HepG2 (cell line): Measurements from ENCODE around the gene CRKL. TPM values are rescaled to one million over a fixed set of nuclear protein-coding genes. Genes with fewer than 3 reads are reported as not detected.

Experiments
- ETS1 ChIP-seq: sonication (generic); formaldehyde crosslinking; IDR thresholded peaks from 2 replicates; pipeline ENCODE4 v1.4.0; 2020; ENCODE audit warnings: missing genetic modification reagents
- GTF2F1 ChIP-seq: fragments of 150-350 bp; IDR thresholded peaks from 2 replicates; pipeline ENCODE4 v1.6.1; 2014; ENCODE audit warnings: low read length
- HNF4A ChIP-seq: sonication (generic); formaldehyde crosslinking; IDR thresholded peaks from 2 replicates; pipeline ENCODE4 v1.4.0; 2020; ENCODE audit warnings: missing genetic modification reagents
- KLF16 ChIP-seq, 2 experiments: sonication (generic) in 1 of 2; formaldehyde crosslinking in 1 of 2; IDR thresholded peaks; 2 replicates each; pipeline versions ENCODE4 v1.6.1 to v1.8.0; 2016 to 2023; ENCODE audit warnings: missing genetic modification reagents in 2 of 2, missing compliant biosample characterization in 1 of 2
- LBX2 ChIP-seq: sonication (generic); formaldehyde crosslinking; IDR thresholded peaks from 2 replicates; pipeline ENCODE4 v1.5.0; 2020; ENCODE audit warnings: missing genetic modification reagents, mild to moderate bottlenecking, borderline replicate concordance
- MEF2D ChIP-seq: sonication (generic); formaldehyde crosslinking; IDR thresholded peaks from 2 replicates; pipeline ENCODE4 v1.5.1; 2020; ENCODE audit warnings: mild to moderate bottlenecking, missing genetic modification reagents
- NKX3-1 ChIP-seq: sonication (generic); formaldehyde crosslinking; IDR thresholded peaks from 2 replicates; pipeline ENCODE4 v1.5.0; 2020; ENCODE audit warnings: missing genetic modification reagents
- NONO ChIP-seq, 2 experiments: fragments of 450-650 bp in 1 of 2; sonication (generic) in 1 of 2; formaldehyde crosslinking in 1 of 2; IDR thresholded peaks in 1 of 2; conservative IDR thresholded peaks in 1 of 2; 2 replicates each; pipeline versions ENCODE4 v1.6.1 to v1.8.0; 2017 to 2022; ENCODE audit warnings: mild to moderate bottlenecking in 1 of 2, missing genetic modification reagents in 1 of 2, moderate library complexity in 1 of 2
- NPAS2 ChIP-seq: sonication (generic); formaldehyde crosslinking; IDR thresholded peaks from 2 replicates; pipeline ENCODE4 v1.8.0; 2022; ENCODE audit warnings: mild to moderate bottlenecking, missing genetic modification reagents, borderline replicate concordance
- NR2F2 ChIP-seq: IDR thresholded peaks from 2 replicates; pipeline ENCODE4 v1.6.1; 2012; ENCODE audit warnings: low read depth, inconsistent platforms, borderline replicate concordance
- RXRA ChIP-seq: sonication (generic); formaldehyde crosslinking; IDR thresholded peaks from 2 replicates; pipeline ENCODE4 v1.5.1; 2020; ENCODE audit warnings: missing genetic modification reagents
- SMC3 ChIP-seq: IDR thresholded peaks from 2 replicates; pipeline ENCODE4 v1.6.1; 2011; ENCODE audit warnings: low read length, improper control_type of control experiment
- SP1 ChIP-seq, 2 experiments: fragments of 450-650 bp in 1 of 2; sonication (generic) in 1 of 2; formaldehyde crosslinking in 1 of 2; IDR thresholded peaks; 2 replicates each; pipeline versions ENCODE4 v1.4.0 to v1.6.1; 2016 to 2020; ENCODE audit warnings: missing genetic modification reagents in 1 of 2
- TEAD3 ChIP-seq: optimal IDR thresholded peaks from 2 replicates; pipeline ENCODE3; 2016; ENCODE audit warnings: borderline replicate concordance
- ZBTB7B ChIP-seq: sonication (generic); formaldehyde crosslinking; IDR thresholded peaks from 2 replicates; pipeline ENCODE4 v1.4.0; 2020; ENCODE audit warnings: missing genetic modification reagents
- ZFX ChIP-seq: sonication (generic); formaldehyde crosslinking; IDR thresholded peaks from 2 replicates; pipeline ENCODE4 v1.4.0; 2020; ENCODE audit warnings: mild to moderate bottlenecking, low read depth, missing genetic modification reagents, moderate library complexity
- ZNF44 ChIP-seq: sonication (generic); formaldehyde crosslinking; IDR thresholded peaks from 2 replicates; pipeline ENCODE4 v1.5.1; 2020; ENCODE audit warnings: mild to moderate bottlenecking, missing genetic modification reagents
- ZNF570 ChIP-seq: sonication (generic); formaldehyde crosslinking; IDR thresholded peaks from 2 replicates; pipeline ENCODE4 v1.4.0; 2020; ENCODE audit warnings: mild to moderate bottlenecking, missing genetic modification reagents, borderline replicate concordance
- ZNF800 ChIP-seq: sonication (generic); formaldehyde crosslinking; IDR thresholded peaks from 2 replicates; pipeline ENCODE4 v1.4.0; 2020; ENCODE audit warnings: missing genetic modification reagents
- polyA plus RNA-seq, 8 experiments: library from polyadenylated mRNA; depleted of rRNA in 3 of 8; stranded (reverse) in 7 of 8; unstranded in 1 of 8; fragments of >200 nt; fragmentation: Illumina TruSeq in 4 of 8; extraction: Trizol in 4 of 8; gene quantifications; 2 replicates each; pipeline versions ENCODE4 v1.2.1 to v1.2.3, GENCODE V29; 2011 to 2016; ENCODE audit warnings: low read depth in 4 of 8, missing spikeins in 1 of 8, mixed read lengths in 1 of 8; ENCODE audit not compliant: insufficient read depth in 1 of 8
- total RNA-seq, 5 experiments: library from RNA; depleted of rRNA; stranded (reverse); fragments of >200 nt; fragmentation: Illumina TruSeq; extraction: Trizol; gene quantifications; 2 replicates each; pipeline ENCODE4 v1.2.3, GENCODE V29; 2016; ENCODE audit warnings: low read depth in 1 of 5
- TF ChIP-seq, protein P1 (sequence below), 2 experiments: sonication (generic) in 1 of 2; formaldehyde crosslinking in 1 of 2; IDR thresholded peaks; 2 replicates each; pipeline versions ENCODE4 v1.5.1 to v1.6.1; 2011 to 2020; ENCODE audit warnings: borderline replicate concordance in 1 of 2, low read depth in 1 of 2, low read length in 1 of 2, mild to moderate bottlenecking in 1 of 2, missing genetic modification reagents in 1 of 2, moderate library complexity in 1 of 2
- TF ChIP-seq, protein P2 (sequence below): IDR thresholded peaks from 2 replicates; pipeline ENCODE4 v1.6.1; 2016; ENCODE audit warnings: mild to moderate bottlenecking, missing biosample characterization, missing genetic modification reagents

Gene CRKL
- total and polyA plus RNA-seq, 2 of the 13 experiments (the other 11 are each of a cell fraction or from before 2014, with no cell fraction given): 37.4 to 60.6 TPM

DNA sequence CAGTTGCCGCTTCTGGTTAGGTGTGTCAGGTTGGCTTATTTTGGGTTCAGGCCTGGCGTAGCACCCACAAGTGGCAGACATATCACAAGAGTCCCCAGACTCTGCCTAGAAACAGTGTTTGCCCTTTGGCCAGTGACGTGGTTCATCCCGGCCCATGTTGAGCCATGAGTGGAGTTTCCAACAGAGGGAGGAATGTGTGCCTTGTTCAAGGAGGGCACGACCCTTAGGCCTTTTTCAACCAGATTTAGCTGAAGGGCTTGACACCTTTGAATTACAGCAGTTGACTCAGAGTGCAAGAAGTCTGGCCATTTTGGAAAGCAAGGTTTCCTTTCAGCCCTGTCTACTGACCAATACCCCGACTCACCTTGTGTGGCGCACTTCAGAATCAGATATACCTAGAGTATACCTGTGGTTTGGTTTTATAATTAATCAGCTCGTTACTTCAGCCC lies 34.7 kb downstream of the CRKL start (continued):
- TF ChIP-seq ETS1 (CRISPR knock-in tag): 0 out of 2 replicates have a peak, but pooled peaks have one; percentile 72
- TF ChIP-seq SP1 (IDR thresholded peaks at IDR 0.05): no peak
- TF ChIP-seq SP1 (CRISPR knock-in tag; IDR thresholded peaks at IDR 0.05): 0 out of 2 replicates have a peak, but pooled peaks have one; percentile 8
- TF ChIP-seq HNF4A: peak; percentile 69
- no peak for TF ChIP-seq KLF16 (CRISPR knock-in tag; IDR thresholded peaks at IDR 0.05)
- TF ChIP-seq SMC3: 0 out of 2 replicates have a peak, but pooled peaks have one; percentile 11
- TF ChIP-seq, protein P1, sequence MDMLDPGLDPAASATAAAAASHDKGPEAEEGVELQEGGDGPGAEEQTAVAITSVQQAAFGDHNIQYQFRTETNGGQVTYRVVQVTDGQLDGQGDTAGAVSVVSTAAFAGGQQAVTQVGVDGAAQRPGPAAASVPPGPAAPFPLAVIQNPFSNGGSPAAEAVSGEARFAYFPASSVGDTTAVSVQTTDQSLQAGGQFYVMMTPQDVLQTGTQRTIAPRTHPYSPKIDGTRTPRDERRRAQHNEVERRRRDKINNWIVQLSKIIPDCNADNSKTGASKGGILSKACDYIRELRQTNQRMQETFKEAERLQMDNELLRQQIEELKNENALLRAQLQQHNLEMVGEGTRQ (IDR thresholded peaks at IDR 0.05; ENCODE audit: low read depth, low read length): no peak
- TF ChIP-seq, protein P1 (CRISPR knock-in tag; IDR thresholded peaks at IDR 0.05; ENCODE audit: borderline replicate concordance): no peak
- no peak for TF ChIP-seq ZNF570 (CRISPR knock-in tag)
- 0 out of 2 replicates have a peak, but pooled peaks have one; percentile 32 for TF ChIP-seq NPAS2 (CRISPR knock-in tag)
- TF ChIP-seq RXRA: peak; percentile 38; the same call in 1 of the 2 replicates
- TF ChIP-seq NKX3-1 (CRISPR knock-in tag): 0 out of 2 replicates have a peak, but pooled peaks have one; percentile 31
- TF ChIP-seq ZNF800 (CRISPR knock-in tag): peak; percentile 56; the same call in 1 of the 2 replicates
- 0 out of 2 replicates have a peak, but pooled peaks have one; percentile 6 for TF ChIP-seq ZNF44 (CRISPR knock-in tag)
- no peak for TF ChIP-seq NONO (IDR thresholded peaks at IDR 0.05)
- TF ChIP-seq NONO (CRISPR knock-in tag; conservative IDR thresholded peaks at IDR 0.05): 0 out of 2 replicates have a peak, but pooled peaks have one; percentile 14
- peak; percentile 49 for TF ChIP-seq TEAD3
- TF ChIP-seq MEF2D (CRISPR knock-in tag): 0 out of 2 replicates have a peak, but pooled peaks have one; percentile 9
- peak; percentile 53 for TF ChIP-seq ZFX (CRISPR knock-in tag)
- TF ChIP-seq ZBTB7B (CRISPR knock-in tag): 0 out of 2 replicates have a peak, but pooled peaks have one; percentile 10
- TF ChIP-seq NR2F2: peak; percentile 47; the same call in 1 of the 2 replicates
- TF ChIP-seq, protein P2, sequence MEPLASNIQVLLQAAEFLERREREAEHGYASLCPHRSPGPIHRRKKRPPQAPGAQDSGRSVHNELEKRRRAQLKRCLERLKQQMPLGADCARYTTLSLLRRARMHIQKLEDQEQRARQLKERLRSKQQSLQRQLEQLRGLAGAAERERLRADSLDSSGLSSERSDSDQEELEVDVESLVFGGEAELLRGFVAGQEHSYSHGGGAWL (CRISPR knock-in tag): no peak
- no peak for TF ChIP-seq GTF2F1
- no peak for TF ChIP-seq LBX2 (CRISPR knock-in tag)
